ENCODE results near the gene PDE5A.

DNA sequence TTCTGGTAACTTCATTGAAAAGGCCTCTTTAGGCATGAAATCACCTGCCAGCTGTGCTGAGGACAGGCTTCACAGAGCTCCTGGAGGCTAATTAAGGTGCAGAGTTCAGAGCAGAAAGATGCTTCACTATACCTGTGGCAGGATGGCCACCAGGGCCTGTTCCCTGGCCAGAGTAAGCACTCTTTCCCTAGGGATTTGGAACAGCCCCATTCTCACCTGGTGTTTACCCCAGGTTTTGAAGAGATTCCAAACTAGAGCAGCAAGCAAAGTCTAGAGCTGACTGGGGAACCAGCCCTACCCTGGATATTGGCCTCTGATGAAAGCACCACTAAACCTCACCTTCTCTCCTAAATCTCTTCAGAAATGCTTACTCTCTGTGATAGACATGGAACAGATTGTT, 148.8 kb downstream of the PDE5A start:
- TF ChIP-seq, protein P1, sequence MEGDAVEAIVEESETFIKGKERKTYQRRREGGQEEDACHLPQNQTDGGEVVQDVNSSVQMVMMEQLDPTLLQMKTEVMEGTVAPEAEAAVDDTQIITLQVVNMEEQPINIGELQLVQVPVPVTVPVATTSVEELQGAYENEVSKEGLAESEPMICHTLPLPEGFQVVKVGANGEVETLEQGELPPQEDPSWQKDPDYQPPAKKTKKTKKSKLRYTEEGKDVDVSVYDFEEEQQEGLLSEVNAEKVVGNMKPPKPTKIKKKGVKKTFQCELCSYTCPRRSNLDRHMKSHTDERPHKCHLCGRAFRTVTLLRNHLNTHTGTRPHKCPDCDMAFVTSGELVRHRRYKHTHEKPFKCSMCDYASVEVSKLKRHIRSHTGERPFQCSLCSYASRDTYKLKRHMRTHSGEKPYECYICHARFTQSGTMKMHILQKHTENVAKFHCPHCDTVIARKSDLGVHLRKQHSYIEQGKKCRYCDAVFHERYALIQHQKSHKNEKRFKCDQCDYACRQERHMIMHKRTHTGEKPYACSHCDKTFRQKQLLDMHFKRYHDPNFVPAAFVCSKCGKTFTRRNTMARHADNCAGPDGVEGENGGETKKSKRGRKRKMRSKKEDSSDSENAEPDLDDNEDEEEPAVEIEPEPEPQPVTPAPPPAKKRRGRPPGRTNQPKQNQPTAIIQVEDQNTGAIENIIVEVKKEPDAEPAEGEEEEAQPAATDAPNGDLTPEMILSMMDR (conservative IDR thresholded peaks at IDR 0.05) = no peak
- TF ChIP-seq EZH2 (IDR thresholded peaks at IDR 0.05; ENCODE audit: low read depth) = no peak

All from PC-9 (cell line).